HTR-8/SVneo (cell line): ENCODE measurements around the gene HIVEP3.

ENCODE experiments used
- DNase-seq: peaks from one replicate; pipeline ENCODE4 v3.0.0; 2011; ENCODE audit warnings: low spot score, mixed read lengths; ENCODE audit not compliant: insufficient read length
- FAIRE-seq: peaks from 2 replicates; lab custom pipeline; 2011; peaks lifted over from hg19 to GRCh38; lab: Jason Lieb, UNC

HIVEP3 gene

GRCh38 chr1:41740630-41741239 is 178.0 kb downstream of the HIVEP3 start:
- no peak for FAIRE-seq
- no peak for DNase-seq

DNA sequence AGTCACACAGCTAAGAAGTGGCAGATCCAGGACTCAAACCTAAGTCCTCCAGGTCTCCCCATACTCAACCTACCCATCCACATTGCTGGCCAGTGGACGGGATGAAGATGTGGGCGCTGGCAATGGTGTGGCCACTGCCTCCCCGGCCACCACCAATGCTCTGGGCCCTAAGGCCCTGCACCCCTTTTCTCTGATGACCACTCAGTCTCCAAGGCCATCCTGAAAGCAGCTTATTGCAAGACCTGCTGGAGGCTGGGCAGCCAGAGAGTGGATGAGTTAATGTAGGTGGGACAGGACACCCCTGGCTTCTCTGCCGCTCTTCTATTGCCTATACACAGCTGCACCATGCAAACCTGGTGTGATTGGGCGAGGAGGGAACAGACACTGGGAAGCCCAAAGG is 178.7 kb downstream of the HIVEP3 start:
- FAIRE-seq (no peak), DNase-seq (no peak)

DNA sequence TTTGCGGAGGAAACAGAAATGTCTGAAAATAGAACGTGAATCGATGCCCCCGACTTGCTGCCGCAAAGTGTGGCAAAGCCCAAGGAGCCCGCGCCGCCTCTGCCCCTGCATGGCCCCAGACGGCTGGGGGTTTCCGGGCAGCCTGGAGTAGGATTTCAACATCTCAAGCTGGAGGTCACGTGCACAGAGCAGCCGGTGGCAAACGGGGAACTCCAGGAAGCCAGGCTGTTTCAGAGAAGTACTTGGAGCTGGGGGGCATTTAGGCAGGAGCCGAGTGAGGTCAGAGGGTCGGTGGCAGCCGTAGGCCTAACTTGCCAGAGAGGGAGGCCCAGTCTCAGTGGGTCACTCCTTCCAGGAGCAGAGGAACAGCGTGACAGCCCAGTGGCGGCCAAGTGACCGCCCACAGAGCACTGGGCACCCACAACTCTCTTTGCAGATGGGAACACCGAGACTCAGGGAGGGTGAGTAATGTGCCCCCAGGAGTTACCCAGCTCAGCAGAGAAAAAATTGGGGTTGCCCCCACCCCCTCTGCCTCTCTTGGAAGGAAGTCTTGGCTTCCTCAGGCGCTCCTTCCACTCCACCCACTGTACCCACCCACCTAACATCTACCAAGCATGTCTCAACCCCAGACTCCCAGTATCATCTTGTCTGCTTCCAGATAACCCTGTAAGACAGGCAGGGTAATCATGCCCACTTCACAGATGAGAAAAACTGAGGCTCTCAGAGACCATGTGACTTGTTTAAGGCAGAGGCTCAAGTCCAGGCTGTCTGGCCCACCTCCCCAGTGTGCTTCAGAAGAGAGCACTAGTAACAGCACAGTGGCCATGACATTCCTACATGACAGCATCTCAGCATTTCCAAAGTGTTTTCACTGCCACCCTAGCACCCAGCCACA is 179.4 kb downstream of the HIVEP3 start:
- no peak for DNase-seq
- no peak for FAIRE-seq

GRCh38 chr1:41738475-41738874 is 180.2 kb downstream of the HIVEP3 start:
- no peak for DNase-seq
- FAIRE-seq, result no peak

- no peak for DNase-seq
- no peak for FAIRE-seq
Measured at GRCh38 chr1:41738006-41738405, 180.7 kb downstream of the HIVEP3 start.

- DNase-seq (no peak), FAIRE-seq (no peak)
Measured at GRCh38 chr1:41735631-41736260, 183.0 kb downstream of the HIVEP3 start.

DNA sequence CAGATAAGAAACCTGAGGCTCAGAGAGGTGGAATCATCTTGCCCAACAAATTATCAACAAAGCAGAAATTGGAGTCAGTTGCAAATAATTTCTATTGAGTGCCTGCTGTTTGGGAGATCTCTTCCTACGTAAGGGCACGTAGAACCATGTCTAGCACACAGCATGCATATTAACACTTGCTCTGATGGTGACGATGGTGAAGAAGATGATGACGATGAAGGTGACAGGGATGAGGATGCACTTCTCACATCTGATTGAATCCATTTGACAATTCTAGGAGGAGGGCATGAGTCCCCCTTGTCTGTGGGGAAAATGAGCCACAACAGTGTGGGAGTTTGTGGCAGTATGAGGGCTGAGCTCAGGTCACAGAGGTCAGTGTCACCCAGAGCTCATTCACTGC is 183.6 kb downstream of the HIVEP3 start:
- no peak for FAIRE-seq

GRCh38 chr1:41734201-41734970 is 184.3 kb downstream of the HIVEP3 start:
- no peak for FAIRE-seq
- no peak for DNase-seq

More for the DNA sequence above, 183.6 kb downstream of the HIVEP3 start:
- no peak for DNase-seq

DNA sequence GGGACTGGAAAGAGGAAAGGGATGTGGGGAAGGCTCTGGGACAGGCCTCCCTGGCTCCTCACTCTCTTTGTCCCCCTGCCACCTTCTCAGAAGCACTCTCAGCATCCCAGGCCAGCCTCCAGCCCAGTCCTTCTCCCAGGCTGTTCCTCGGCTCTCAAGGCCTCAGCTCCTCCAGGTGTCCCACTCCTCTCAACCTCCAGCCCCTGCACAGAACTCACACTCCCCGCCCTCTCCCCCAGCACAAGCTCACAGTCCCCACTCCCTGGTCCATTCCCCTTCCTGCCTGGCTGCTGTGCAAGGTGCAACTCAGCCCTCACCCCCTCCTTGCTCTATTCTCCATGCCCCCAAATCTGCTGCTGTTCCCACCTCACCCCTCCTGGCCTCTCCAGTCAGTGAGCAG is 185.0 kb downstream of the HIVEP3 start:
- FAIRE-seq (no peak), DNase-seq (no peak)

DNA sequence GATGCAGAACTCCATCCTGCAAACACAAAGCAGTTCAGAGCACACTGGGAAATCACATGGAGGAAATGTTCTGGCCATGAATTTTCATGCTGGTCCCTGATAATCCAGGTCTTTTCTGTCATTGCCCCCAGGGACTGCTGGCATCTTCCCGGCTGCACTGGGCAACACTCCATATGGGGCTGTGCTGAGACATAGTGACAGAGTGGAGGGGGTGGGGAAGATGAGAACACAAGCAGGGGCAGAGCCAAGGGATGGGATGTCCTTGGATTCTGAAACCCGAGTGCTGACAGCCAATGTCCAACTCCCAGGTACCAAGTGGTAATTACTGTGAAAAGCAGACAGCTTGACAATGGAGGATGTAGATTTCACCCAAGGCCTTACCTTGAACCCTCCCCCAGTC is 185.7 kb downstream of the HIVEP3 start:
- FAIRE-seq (no peak), DNase-seq (no peak)

GRCh38 chr1:41731516-41732030 is 187.1 kb downstream of the HIVEP3 start:
- FAIRE-seq (no peak), DNase-seq (no peak)

GRCh38 chr1:41730806-41731205 is 187.9 kb downstream of the HIVEP3 start:
- DNase-seq, result no peak
- FAIRE-seq, result no peak

- FAIRE-seq (no peak), DNase-seq (no peak)
Measured at GRCh38 chr1:41728403-41729202, 190.1 kb downstream of the HIVEP3 start.

- FAIRE-seq (no peak), DNase-seq (no peak)
Measured at GRCh38 chr1:41727749-41728115, 191.0 kb downstream of the HIVEP3 start.

DNA sequence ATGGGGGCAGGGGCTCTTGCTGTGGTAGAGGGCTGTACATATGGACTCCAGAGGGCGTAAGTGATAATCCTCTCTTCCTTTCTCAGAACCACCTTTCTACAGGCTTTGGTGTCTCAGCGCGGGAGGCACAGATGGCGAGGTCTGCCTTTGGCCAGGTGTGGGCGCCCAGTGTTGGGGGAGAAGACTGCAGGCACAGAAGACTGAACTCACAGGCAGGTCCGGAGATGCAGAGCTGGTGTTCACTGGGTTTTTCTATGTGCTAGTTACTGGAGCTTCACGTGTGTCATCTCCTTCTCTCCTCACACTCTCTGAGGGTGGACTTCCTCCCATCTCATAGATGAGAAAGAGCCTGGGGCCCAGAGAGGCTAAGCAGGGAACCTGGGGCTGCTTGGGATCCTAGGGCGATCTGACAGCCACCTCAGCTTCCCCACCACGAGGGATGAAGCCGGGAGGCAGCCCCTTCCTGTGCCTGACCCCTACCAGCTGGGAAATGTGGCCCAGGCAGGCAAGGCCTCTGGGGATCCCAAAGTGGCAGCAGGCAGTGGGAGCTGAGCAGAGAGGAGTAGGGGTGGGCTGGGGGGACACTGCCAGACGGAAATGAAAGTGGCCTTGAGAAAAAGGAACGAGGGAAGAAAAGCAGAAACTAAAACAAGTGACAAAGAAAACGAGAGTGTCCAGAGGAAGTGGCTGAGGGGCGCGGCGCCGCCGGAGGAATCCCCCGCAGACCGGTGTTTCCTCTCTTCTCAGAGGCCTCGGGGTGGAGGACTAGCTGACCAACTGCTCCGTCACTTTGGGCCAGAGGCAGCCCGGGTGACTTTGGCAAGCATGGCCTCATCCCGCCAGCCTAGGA is 191.6 kb downstream of the HIVEP3 start:
- FAIRE-seq (no peak), DNase-seq (no peak)

DNA sequence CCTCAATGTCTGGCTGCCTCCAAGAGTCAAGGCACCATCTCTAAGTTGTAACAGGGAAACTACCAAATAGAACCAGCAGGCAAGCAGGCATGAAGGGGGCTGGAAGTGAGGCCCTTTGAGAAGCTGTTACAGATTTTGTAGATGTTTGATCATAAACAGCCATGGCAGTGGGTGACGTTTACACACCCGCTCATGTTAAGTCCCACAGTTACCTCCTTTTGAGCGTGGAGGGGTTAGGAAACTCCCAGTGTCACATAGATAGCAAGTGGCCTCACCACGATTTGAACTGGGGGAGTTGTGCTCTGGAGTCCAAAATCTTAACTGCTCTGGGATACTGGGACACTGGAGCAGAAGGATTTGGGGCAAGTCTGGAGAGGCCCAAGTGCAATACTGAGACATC is 192.4 kb downstream of the HIVEP3 start:
- FAIRE-seq (no peak), DNase-seq (no peak)

- DNase-seq (no peak), FAIRE-seq (no peak)
Measured at GRCh38 chr1:41724926-41725325, 193.8 kb downstream of the HIVEP3 start.

DNA sequence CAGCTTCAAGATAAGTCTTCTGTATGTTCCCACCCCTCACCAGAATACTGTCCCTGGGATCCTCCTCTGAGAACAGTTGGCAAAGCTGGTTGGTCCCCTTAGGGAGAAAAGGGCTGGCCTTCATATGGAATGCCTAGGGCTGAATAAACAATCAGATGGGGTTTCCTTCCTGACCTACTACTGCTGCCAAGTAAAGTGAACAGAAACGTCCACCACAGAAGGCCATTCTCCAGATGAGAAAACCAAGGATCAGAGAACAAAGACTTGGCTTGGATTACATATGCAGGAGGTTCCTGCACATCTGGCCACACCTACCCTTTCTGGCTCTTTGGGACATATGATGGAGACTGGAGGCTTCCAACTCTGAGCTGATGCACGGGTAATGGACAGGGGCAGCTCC is 194.5 kb downstream of the HIVEP3 start:
- FAIRE-seq (no peak), DNase-seq (no peak)

DNA sequence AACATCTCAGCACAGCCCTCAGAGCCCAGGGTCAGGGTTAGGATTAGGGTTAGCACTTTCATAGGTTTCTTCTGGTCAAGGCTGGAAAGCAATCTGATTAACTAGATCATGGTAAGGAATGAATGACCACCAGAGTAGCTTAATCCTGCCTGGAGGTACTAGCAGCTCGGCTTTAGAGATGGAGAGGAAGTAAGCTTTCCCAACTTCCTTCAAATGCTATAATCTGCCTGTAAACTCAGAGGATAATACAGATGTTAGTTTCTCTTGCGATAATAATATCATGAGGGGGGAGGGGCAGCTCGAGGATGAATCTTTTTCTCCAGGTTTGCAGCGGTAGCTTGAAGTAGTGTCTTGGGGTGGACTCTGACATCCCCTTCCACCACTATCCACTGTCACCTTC is 194.9 kb downstream of the HIVEP3 start:
- DNase-seq, result no peak
- no peak for FAIRE-seq
